PC-9 (cell line): ENCODE measurements around the gene CDS2.

Experiments
- CTCF ChIP-seq: fragments of 200-600 bp; sonication (generic); conservative IDR thresholded peaks from 2 replicates; pipeline ENCODE4 v1.6.1; 2017; ENCODE audit warnings: mixed run types, antibody characterized with exemption, mild to moderate bottlenecking, moderate library complexity
- EZH2 ChIP-seq: fragments of 200-600 bp; sonication (generic); IDR thresholded peaks from 2 replicates; pipeline ENCODE4 v1.8.0; 2017; ENCODE audit warnings: antibody characterized with exemption, low read depth

GRCh38 chr20:5161536-5162164 is 34.8 kb downstream of the CDS2 start:
- TF ChIP-seq CTCF = no peak
- no peak for TF ChIP-seq EZH2
